HPDE6-E6E7 (cell line): ENCODE measurements around the gene CCDC7.
"Not testable (repeated sequence)": the region's sequence is repeated elsewhere in the genome, so short reads cannot be mapped to it uniquely, and the experiment has no call there.

Experiments
- DNase-seq: peaks from one replicate; pipeline ENCODE4 v3.0.0; 2011; ENCODE audit warnings: missing footprints; ENCODE audit errors: extremely low spot score

The CCDC7 gene

GRCh38 chr10:32699683-32700082, 253.7 kb downstream of the CCDC7 start:
- not testable (repeated sequence) for DNase-seq

DNA sequence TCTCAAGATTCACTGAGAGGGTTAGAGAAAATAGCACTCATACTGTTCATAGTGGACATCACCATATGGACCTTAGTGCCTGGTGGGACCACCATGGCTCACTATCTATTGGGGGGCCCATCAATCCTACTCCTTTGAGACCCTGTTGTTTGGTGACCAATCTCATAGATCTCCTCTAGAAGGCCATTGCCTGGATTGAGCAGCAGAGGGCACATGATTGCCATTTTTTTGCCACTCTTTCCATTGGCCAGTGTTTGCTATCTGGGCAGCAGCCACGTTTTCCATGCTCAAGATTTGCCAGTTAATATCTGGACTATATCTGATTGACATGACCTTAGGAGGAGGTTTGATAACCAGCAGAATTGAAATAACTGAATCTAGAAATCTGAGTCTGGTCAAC, 267.6 kb downstream of the CCDC7 start:
- no peak for DNase-seq

GRCh38 chr10:32731527-32731926, 285.6 kb downstream of the CCDC7 start:
- no peak for DNase-seq

DNA sequence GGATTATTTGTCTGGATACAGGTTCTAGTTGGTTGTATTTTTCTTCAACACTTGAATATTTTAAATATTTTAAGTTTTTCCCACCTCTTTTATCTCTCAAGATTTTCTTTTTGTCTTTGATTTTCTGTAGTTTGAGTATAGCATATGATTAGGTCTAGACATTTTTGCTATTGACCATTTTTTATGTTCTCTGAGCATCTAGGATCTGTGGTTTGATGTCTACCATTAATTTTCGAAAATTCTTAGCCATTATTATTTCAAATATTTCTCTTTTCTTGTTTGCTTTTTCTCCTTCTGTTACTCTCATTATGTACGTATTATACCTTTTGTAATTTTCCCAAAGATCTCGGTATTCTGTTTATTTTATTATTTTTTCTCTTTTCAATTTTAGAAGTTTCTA, 293.0 kb downstream of the CCDC7 start:
- no peak for DNase-seq

DNA sequence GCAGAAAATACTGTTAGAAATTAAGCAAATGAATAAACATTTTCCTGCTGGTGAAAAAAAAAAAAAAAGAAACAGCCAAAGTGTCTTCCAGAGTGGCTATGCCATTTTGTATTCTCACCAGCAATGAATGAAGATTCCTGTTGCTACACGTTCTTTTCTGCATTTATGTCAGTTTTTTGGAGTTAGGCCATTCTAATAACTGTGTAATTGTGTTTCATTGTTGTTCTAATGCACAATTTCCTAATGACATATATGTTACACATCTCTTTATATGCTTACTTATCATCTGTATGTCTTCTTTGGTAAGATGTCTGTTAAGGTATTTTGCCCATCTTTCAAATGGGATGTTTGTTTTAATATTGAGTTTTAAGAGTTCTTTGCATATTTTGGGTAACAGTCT, 298.4 kb downstream of the CCDC7 start:
- no peak for DNase-seq

GRCh38 chr10:32746869-32747268, 300.9 kb downstream of the CCDC7 start:
- no peak for DNase-seq

DNA sequence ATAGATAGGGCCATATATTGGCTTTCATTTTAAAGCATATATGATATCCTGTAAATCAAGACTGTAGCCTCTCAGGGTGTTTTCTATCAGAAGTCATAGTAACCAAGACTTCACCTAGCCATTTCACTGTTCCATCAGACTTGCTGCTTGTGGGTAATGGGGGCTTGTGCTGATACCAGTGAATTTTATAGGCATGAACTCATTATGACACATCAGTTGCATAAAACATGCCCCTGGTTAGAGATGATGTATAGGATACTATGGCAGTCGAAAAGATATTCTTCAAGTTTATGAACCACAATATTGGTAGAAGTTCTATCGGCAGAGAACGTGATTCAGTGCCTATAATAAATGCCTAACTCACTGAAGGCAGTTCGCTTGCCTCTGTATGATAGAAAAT, 305.6 kb downstream of the CCDC7 start:
- no peak for DNase-seq

DNA sequence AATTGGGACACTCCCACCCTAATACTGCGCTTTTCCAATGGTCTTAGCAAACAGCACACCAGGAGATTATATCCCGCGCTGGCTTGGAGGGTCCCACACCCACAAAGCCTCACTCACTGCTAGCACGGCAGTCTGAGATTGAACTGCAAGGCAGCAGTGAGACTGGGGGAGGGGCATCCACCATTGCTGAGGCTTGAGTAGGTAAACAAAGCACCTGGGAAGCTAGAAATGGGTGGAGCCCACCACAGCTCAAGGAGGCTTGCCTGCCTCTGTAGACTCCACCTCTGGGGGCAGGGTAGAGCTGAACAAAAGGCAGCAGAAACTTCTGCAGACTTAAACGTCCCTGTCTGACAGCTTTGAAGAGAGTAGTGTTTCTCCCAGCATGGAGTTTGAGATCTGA, 309.0 kb downstream of the CCDC7 start:
- DNase-seq = not testable (repeated sequence)

GRCh38 chr10:32771217-32771616, 325.3 kb downstream of the CCDC7 start:
- no peak for DNase-seq

GRCh38 chr10:32773105-32773504, 327.2 kb downstream of the CCDC7 start:
- DNase-seq = no peak

GRCh38 chr10:32786968-32787367, 341.0 kb downstream of the CCDC7 start:
- no peak for DNase-seq

DNA sequence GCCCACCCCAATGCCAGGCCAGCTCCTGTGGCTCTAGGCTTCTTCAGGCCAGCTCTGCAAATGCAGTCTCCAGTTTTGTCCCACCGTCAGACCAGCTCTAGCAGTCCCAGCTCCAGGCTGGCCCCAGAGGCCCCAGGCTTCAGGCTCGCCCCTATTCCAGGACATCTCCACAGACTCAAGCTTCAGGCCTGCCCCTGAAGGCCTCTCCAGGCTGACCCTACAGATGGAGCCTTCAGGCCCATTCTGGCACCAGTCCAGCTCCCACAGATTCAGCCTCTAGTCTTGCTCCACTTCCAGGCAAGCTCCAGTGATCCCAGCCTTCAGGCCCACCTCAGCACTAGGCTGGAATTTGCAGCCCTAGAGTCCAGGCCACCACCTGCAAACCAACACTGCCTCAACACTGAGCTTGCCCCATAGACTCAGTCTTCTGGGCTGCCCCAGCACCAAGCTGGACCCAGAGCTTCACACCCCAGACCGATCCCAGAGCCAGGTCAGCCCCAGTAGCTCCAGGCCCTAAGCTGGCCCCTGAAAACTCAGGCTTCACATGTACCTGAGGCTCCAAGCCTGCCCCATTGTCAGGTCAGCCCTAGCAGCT, 341.8 kb downstream of the CCDC7 start:
- no peak for DNase-seq

DNA sequence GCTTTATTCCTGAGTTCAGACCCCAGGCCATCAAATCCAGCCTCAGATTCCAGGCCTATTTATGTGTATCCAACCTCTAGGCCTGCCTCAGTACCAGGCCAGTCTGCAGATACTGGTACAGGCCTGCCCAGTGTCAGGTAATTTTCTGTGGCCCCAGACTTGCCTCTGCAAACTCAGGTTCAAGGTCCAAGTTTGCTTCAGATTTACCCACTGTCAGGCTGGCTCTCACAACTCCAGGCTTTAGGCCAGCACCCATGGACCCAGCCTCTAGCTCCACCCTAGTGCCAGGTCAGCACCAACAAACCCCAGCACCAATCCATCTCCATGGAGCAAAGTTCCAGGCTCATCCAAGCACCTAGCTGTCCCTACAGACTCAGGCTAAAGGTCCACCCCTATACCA, 342.4 kb downstream of the CCDC7 start:
- DNase-seq = no peak

GRCh38 chr10:32790483-32790882, 344.5 kb downstream of the CCDC7 start:
- no peak for DNase-seq

DNA sequence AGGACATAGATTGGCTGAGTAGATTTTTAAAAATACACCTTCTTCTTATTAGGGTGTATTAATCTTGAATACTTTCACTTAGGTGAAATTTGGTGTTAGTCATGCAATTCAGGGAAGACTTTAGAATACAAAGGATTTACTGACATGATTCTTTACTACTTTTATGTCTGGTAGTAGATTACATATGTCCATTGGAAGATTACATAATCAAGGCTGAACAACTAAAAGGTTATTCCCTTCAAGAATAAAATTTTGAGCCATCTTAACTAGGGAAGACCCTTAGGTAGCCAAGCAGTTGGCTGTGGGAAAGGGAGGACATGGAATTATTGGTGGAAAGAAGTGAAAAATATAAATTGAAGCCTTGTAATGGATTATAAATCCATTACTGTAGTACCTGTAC, 347.1 kb downstream of the CCDC7 start:
- no peak for DNase-seq

GRCh38 chr10:32795598-32796183, 349.8 kb downstream of the CCDC7 start:
- peak; percentile 2 for DNase-seq

DNA sequence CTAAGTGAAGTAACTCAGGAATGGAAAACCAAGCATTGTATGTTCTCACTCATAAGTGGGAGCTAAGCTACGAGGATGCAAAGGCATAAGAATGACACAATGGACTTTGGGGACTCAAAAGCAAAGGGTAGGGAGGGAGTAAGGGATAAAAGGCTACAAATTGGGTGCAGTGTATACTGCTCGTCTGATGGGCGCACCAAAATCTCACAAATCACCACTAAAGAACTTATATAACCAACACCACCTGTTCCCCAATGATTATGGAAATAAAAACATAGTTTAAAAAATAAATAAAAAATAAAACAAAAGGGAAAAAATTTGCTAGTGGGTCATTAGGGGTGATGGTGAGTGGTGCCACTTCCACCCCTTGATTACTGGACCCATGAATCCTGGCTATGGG, 351.5 kb downstream of the CCDC7 start:
- DNase-seq = not testable (repeated sequence)

DNA sequence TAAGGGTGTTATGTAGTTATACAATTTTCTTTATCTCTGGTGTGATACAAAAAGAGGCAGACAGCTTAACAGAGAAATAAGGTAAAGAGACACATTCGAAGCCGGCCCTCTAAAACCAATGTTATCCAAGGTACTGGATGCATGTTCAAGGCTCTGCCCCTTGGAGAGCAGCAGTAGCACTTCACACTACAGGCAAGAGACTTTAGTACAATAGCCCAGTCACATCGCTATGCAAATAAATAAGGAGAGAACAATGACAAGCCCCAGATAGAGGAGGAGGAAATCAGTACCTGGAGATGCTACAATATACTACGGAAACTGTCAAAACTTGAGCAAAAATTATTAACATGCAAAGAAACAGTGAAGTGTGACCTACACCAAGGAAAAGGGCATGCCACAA, 401.0 kb downstream of the CCDC7 start:
- no peak for DNase-seq

DNA sequence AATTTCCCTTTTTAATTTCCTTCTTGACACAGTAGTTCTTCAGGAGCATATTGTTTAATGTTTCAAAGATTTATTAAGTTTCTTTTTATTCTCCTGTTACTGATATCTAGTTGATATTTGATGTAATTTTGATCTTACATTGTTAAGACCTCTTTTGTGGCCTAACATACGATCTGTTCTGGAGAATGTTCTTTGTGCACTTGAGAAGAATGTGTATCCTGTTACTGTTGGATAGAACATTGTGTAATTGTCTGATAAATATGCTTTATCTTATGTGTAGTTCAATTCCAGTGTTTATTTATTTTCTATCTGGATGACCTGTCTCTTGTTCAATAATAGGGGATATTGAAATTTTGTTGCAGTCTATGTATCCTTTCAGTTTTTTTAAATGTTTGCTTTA, 405.4 kb downstream of the CCDC7 start:
- DNase-seq = no peak

DNA sequence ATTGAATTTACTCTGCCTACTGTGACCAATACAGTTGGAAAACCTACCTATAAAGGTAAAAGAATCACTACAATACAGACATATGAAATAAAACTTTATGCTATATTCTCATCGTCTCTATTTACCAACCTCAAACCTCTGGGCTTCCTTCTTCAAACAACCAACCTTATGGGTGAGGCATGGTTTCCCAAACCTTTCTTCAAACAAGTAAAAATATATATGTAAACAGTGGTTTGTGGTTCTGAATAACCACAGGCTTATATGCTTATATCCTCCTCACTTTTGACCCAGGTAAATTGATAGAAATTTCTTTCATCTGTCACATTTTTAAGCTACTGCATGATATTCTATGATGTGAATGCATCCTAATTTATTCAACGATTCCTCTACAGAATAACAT, 408.5 kb downstream of the CCDC7 start:
- DNase-seq = no peak

DNA sequence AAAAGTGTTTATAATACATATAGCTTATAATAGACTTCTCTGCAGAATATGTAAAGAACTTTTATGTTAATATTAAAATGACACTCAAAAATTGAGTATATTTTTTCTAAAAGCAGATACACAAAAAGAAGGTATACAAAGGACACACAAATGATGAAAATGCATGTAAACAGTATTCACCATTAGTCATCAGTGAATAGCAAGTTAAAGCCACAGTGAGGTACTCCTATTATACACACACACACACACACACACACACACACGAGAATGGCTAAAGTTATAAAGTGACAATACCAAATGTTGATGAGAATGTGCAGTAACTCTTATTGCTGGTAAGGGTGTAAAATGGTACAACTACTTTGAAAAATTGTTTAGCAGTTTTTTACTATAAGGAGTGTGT, 419.2 kb downstream of the CCDC7 start:
- no peak for DNase-seq

DNA sequence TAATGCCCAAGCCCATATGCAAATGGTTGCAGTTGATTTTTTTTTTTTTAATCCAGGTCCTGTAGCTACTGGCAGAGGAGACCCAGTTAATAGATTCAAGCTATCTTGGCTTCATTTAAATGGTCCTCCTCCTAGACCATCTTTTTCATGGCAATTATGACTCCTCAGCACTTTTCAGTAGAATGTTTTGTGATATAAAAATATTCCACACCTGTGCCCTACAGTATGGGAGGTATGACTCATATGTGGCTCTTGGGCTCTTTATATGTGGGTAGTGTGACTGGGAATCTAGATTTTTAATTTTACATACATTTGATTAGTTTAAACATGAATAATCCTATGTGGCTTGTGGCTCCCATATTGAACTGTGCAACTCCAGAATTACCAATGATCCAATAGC, 432.0 kb downstream of the CCDC7 start:
- DNase-seq = no peak

DNA sequence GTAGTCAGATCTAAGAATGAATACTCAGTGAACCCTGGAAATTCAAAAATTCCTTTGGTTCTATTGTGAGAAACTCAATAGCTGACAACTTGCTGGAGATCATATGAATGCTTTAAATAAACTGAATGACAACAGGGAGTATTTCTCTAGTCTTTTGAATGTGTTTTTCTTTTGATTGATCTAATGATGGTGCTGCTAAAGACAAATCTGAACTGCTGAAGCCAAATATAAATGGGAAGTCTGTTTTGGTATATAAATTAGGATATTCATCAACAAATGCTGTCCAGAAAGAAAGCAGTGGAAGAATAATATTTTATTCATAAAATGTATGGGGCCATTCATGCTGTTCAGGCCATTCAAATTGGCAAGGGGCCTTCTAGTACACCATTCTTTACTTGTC, 432.7 kb downstream of the CCDC7 start:
- DNase-seq = no peak

- no peak for DNase-seq
Measured at GRCh38 chr10:32882076-32882475, 436.1 kb downstream of the CCDC7 start.
